Activated CD4-positive, alpha-beta T cell treated with anti-CD3 and anti-CD28 coated beads, Interleukin-2, Interleukin-4, amounts not matched to agents 100 ng/mL and 50 ng/mL, durations not matched to agents 16 hours and 8 hours (primary cell): ENCODE data around the gene TAX1BP3.
"Not testable (repeated sequence)": the region's sequence is repeated elsewhere in the genome, so short reads cannot be mapped to it uniquely, and the experiment has no call there.

Source experiments
- DNase-seq: peaks from one replicate; pipeline ENCODE4 v3.0.0-alpha.2; 2020; ENCODE audit warnings: low spot score

Gene TAX1BP3

GRCh38 chr17:3668279-3669084 lies at the start of gene TAX1BP3, which contains the start of gene EMC6:
Gene TAX1BP3 (minus strand): TSS chr17:3668578. CDS start chr17:3668526, 52 bp downstream.
Gene EMC6 (plus strand): TSS chr17:3668812. CDS start chr17:3669147, 335 bp downstream.
- DNase-seq: peak; percentile 99

- DNase-seq: no peak
Measured at GRCh38 chr17:3715296-3715695, 46.9 kb upstream of the TAX1BP3 start.

- DNase-seq: peak; percentile 77
Measured at GRCh38 chr17:3712811-3713463, 44.6 kb upstream of the TAX1BP3 start.

GRCh38 chr17:3710951-3711383 lies 42.6 kb upstream of the TAX1BP3 start:
- peak; percentile 97 for DNase-seq

- DNase-seq: no peak
Measured at GRCh38 chr17:3708366-3708765, 40.0 kb upstream of the TAX1BP3 start.

GRCh38 chr17:3705718-3705984 lies 37.3 kb upstream of the TAX1BP3 start:
- DNase-seq: not testable (repeated sequence)

- DNase-seq: no peak
Measured at GRCh38 chr17:3704931-3705717, 36.7 kb upstream of the TAX1BP3 start.

- not testable (repeated sequence) for DNase-seq
Measured at GRCh38 chr17:3702041-3702539, 33.7 kb upstream of the TAX1BP3 start.

- DNase-seq: no peak
Measured at GRCh38 chr17:3699951-3700350, 31.6 kb upstream of the TAX1BP3 start.

- DNase-seq: no peak
Measured at GRCh38 chr17:3698139-3698538, 29.8 kb upstream of the TAX1BP3 start.

- no peak for DNase-seq
Measured at GRCh38 chr17:3697103-3697476, 28.7 kb upstream of the TAX1BP3 start.

- peak; percentile 69 for DNase-seq
Measured at GRCh38 chr17:3695723-3696411, 27.5 kb upstream of the TAX1BP3 start, which contains the start of gene P2RX5. Gene P2RX5 (minus strand): TSS chr17:3696155. CDS start chr17:3696005, 150 bp downstream.

GRCh38 chr17:3695129-3695722 lies 26.8 kb upstream of the TAX1BP3 start:
- DNase-seq: no peak

- peak; percentile 77 for DNase-seq
Measured at GRCh38 chr17:3693829-3694231, 25.5 kb upstream of the TAX1BP3 start.

- DNase-seq: no peak
Measured at GRCh38 chr17:3693141-3693540, 24.8 kb upstream of the TAX1BP3 start.

- no peak for DNase-seq
Measured at GRCh38 chr17:3692346-3692745, 24.0 kb upstream of the TAX1BP3 start.

GRCh38 chr17:3691617-3692067 lies 23.3 kb upstream of the TAX1BP3 start:
- DNase-seq: no peak

- DNase-seq: no peak
Measured at GRCh38 chr17:3690094-3690715, 21.8 kb upstream of the TAX1BP3 start.

GRCh38 chr17:3689262-3690093 lies 21.1 kb upstream of the TAX1BP3 start:
- no peak for DNase-seq

GRCh38 chr17:3688852-3689261 lies 20.5 kb upstream of the TAX1BP3 start:
- no peak for DNase-seq
